ENCODE measurements around the gene MAP7. TPM values are rescaled to one million over a fixed set of nuclear protein-coding genes. Genes with fewer than 3 reads are reported as not detected.

The MAP7 gene
- total RNA-seq, 1 donor from 2014 or later, result 1.3 TPM

- H3K4me1 Mint-ChIP-seq (ENCODE audit: unreplicated experiment), result no peaks in the 10 kb centered on the region
- H3K27ac Mint-ChIP-seq (ENCODE audit: unreplicated experiment), result no peak overlapping the region
- no peaks in the 10 kb centered on the region for H3K9me3 Mint-ChIP-seq (ENCODE audit: unreplicated experiment)
- peaks cover 4% of the 10 kb centered on the region for H3K36me3 Mint-ChIP-seq (ENCODE audit: low read depth, unreplicated experiment)
- H3K4me3 Mint-ChIP-seq (ENCODE audit: unreplicated experiment), result no peak overlapping the region
- TF ChIP-seq, protein P1, sequence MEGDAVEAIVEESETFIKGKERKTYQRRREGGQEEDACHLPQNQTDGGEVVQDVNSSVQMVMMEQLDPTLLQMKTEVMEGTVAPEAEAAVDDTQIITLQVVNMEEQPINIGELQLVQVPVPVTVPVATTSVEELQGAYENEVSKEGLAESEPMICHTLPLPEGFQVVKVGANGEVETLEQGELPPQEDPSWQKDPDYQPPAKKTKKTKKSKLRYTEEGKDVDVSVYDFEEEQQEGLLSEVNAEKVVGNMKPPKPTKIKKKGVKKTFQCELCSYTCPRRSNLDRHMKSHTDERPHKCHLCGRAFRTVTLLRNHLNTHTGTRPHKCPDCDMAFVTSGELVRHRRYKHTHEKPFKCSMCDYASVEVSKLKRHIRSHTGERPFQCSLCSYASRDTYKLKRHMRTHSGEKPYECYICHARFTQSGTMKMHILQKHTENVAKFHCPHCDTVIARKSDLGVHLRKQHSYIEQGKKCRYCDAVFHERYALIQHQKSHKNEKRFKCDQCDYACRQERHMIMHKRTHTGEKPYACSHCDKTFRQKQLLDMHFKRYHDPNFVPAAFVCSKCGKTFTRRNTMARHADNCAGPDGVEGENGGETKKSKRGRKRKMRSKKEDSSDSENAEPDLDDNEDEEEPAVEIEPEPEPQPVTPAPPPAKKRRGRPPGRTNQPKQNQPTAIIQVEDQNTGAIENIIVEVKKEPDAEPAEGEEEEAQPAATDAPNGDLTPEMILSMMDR (IDR thresholded peaks at IDR 0.05; ENCODE audit: unreplicated experiment), result no peak
- peaks cover 2% of the 10 kb centered on the region for H3K27me3 Mint-ChIP-seq (ENCODE audit: unreplicated experiment)
- DNase-seq (ENCODE audit: low spot score), result no peak
These were observed 15.8 kb upstream of the MAP7 start for GRCh38 chr6:136566007-136566487.

GRCh38 chr6:136564180-136564579 is 14.0 kb upstream of the MAP7 start:
- H3K27ac Mint-ChIP-seq (ENCODE audit: unreplicated experiment), result no peak overlapping the region
- H3K27me3 Mint-ChIP-seq (ENCODE audit: unreplicated experiment), result no peaks in the 10 kb centered on the region
- no peaks in the 10 kb centered on the region for H3K36me3 Mint-ChIP-seq (ENCODE audit: low read depth, unreplicated experiment)
- H3K9me3 Mint-ChIP-seq (ENCODE audit: unreplicated experiment), result no peaks in the 10 kb centered on the region
- TF ChIP-seq, protein P1 (IDR thresholded peaks at IDR 0.05; ENCODE audit: unreplicated experiment), result no peak
- no peak overlapping the region for H3K4me3 Mint-ChIP-seq (ENCODE audit: unreplicated experiment)
- H3K4me1 Mint-ChIP-seq (ENCODE audit: unreplicated experiment), result no peaks in the 10 kb centered on the region
- no peak for DNase-seq (ENCODE audit: low spot score)

DNA sequence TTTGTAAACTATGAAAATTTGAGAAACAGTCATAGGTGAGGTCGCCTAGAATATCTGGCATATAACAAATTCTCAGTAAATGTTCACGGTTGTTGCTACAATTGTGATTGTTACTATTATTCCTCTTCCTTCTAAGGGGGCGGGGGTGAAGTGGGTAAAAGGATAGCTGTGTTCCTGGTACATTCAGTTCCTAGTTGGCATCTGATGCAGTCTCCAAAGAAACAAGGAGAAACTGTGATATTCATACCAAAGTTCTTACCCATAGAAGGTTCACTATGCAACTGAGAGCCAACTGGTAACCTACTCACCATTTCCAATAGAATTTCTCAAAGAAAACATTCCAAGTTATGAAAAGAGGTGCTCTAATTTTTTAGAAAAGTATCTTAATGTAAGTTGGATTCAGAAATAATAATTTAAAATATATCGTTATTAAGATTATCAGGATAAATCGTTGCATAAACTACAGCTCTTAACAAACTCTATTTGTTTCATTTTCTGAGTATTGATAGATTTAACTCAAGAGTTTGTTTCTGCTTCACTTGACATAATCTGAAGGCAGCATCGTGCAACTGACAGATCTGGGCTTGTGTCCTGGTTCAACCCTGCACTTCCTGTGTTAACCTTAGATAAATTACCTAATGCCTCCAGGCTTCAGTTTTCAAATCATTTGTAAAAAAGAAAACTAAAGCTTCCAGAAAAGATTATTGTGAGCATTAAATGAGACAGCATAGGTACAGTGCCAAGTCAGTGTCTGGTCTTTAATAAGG is 13.3 kb upstream of the MAP7 start:
- H3K4me3 Mint-ChIP-seq (ENCODE audit: unreplicated experiment), result no peak overlapping the region

DNA sequence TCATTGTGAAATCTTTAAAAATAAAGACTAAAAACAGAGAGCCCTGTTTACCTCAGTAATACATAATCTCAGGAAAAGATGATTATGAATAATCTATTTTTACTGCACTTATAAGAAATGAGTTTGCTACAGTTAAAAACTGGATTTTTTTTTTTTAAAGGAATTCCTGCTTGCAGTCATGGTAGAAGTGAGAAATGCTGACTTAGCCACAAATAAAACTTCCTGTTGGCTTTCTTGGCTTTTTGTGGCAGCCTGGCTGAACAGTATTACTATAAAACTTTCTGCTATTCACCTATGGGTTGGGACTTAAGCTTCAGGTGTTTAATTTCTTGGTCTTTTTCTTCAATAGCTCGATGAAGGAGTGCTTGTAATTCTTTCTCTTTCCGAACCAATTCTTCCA is 12.0 kb upstream of the MAP7 start:
- Mint-ChIP-seq H3K36me3 (ENCODE audit: low read depth, unreplicated experiment) (no peaks in the 10 kb centered on the region), H3K27ac (ENCODE audit: unreplicated experiment) (no peak overlapping the region), H3K4me1 (ENCODE audit: unreplicated experiment) (no peaks in the 10 kb centered on the region), H3K4me3 (ENCODE audit: unreplicated experiment) (no peak overlapping the region), H3K9me3 (ENCODE audit: unreplicated experiment) (no peaks in the 10 kb centered on the region), H3K27me3 (ENCODE audit: unreplicated experiment) (no peaks in the 10 kb centered on the region)
- no peak for DNase-seq (ENCODE audit: low spot score)
- TF ChIP-seq, protein P1 (IDR thresholded peaks at IDR 0.05; ENCODE audit: unreplicated experiment), result no peak

More for the DNA sequence above, 13.3 kb upstream of the MAP7 start:
- no peak for DNase-seq (ENCODE audit: low spot score)
- H3K9me3 Mint-ChIP-seq (ENCODE audit: unreplicated experiment), result no peaks in the 10 kb centered on the region
- TF ChIP-seq, protein P1 (IDR thresholded peaks at IDR 0.05; ENCODE audit: unreplicated experiment), result no peak
- no peaks in the 10 kb centered on the region for H3K36me3 Mint-ChIP-seq (ENCODE audit: low read depth, unreplicated experiment)
- H3K4me1 Mint-ChIP-seq (ENCODE audit: unreplicated experiment), result no peaks in the 10 kb centered on the region
- no peaks in the 10 kb centered on the region for H3K27me3 Mint-ChIP-seq (ENCODE audit: unreplicated experiment)
- no peak overlapping the region for H3K27ac Mint-ChIP-seq (ENCODE audit: unreplicated experiment)

DNA sequence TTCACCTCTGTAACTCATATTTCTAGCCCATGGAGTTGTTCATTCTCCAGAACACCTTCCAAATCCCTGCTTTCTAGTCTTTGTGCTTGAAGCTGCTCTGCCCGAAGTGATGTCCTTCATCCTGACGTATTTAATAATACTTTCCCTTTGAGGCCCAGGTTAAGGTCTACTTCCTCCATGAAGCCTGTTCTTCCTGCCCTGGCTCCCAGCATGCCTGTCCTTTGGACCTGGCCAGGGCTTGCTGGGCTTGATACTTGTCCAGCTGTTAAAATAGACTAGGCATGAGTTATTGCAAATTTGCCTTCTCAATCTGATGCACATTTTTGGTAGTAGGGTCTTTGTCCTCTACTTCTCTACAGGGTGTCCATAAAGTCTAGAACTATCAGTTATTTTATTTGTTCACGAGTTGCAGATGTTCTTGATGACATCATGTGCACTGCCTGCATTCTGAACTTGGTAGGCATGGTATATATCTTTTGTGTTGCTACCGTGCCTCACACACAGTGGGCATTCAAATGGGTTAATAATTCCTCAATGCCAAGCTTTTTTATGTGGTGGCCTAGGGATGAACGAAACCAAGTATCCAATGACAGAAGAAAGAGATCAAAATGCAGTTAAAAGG is 3.1 kb upstream of the MAP7 start:
- H3K36me3 Mint-ChIP-seq (ENCODE audit: low read depth, unreplicated experiment), result no peaks in the 10 kb centered on the region
- H3K27me3 Mint-ChIP-seq (ENCODE audit: unreplicated experiment), result peaks cover 11% of the 10 kb centered on the region
- H3K4me3 Mint-ChIP-seq (ENCODE audit: unreplicated experiment), result no peak overlapping the region
- no peaks in the 10 kb centered on the region for H3K9me3 Mint-ChIP-seq (ENCODE audit: unreplicated experiment)
- DNase-seq (ENCODE audit: low spot score), result no peak
- peaks cover 4% of the 10 kb centered on the region for H3K4me1 Mint-ChIP-seq (ENCODE audit: unreplicated experiment)
- TF ChIP-seq, protein P1 (IDR thresholded peaks at IDR 0.05; ENCODE audit: unreplicated experiment), result no peak
- H3K27ac Mint-ChIP-seq (ENCODE audit: unreplicated experiment), result no peak overlapping the region

Data from endothelial cell (in vitro differentiated cells).